Measurements from ENCODE around the gene PLAU. TPM values are rescaled to one million over a fixed set of nuclear protein-coding genes. Genes with fewer than 3 reads are reported as not detected.
"Not testable (repeated sequence)": the region's sequence is repeated elsewhere in the genome, so short reads cannot be mapped to it uniquely, and the experiment has no call there.

The PLAU gene
- total and polyA plus RNA-seq, 2 donors (not counting 3 experiments of a cell fraction or from before 2014, with no cell fraction given): 23.6 to 34.9 TPM

DNA sequence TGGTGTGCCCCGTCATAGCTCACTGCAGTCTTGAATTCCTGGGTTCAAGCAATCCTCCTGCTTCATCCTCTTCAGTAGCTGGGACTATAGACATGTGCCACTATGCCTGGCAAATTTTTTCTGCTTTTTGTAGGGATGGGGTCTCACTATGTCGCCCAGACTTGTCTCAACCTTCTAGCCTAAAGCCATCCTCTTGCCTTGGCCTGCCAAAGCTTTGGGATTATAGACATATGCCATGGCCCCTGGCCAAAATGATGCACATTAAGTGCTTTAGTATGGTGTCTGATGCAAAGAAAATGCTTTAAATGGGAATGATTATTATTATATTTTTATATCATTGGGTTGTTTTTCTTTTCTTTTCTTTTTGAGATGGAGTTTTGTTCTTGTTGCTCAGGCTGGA lies 53.8 kb downstream of the PLAU start:
- BruUV-seq (replicated peaks): no TSS peak
- Histone ChIP-seq H3K4me2 (ENCODE audit: insufficient read depth, low read length) (no peak overlapping the region), H3K4me3 (replicated peaks in 1 of 3; ENCODE audit: insufficient read depth in 1 of 3, low read depth in 1 of 3, low read length in 3 of 3) (no peak overlapping the region), H3K27ac (ENCODE audit: insufficient read depth, low read depth, low read length) (no peak overlapping the region), H3K9me3 (replicated peaks; ENCODE audit: control insufficient read depth, insufficient read depth, low read length) (no peaks in the 10 kb centered on the region), H3K36me3 (ENCODE audit: control insufficient read depth in 2 of 2, extremely low read depth in 1 of 2, insufficient read depth in 2 of 2, low read length in 2 of 2) (no peaks in the 10 kb centered on the region), H3K4me1 (ENCODE audit: control insufficient read depth, extremely low read depth, insufficient read depth, low read length) (peaks cover 28% of the 10 kb centered on the region), H3K27me3 (ENCODE audit: control insufficient read depth in 2 of 2, insufficient read depth in 2 of 2, low read length in 2 of 2) (no peaks in the 10 kb centered on the region), H3K9ac (replicated peaks; ENCODE audit: extremely low read depth, insufficient read depth, low read length) (no peak overlapping the region), H3K9me1 (replicated peaks; ENCODE audit: control insufficient read depth, extremely low read depth, insufficient read depth, low read length) (no peaks in the 10 kb centered on the region), H2AFZ (ENCODE audit: low read depth, low read length) (no peak overlapping the region), H3K79me2 (ENCODE audit: control insufficient read depth, insufficient read depth, low read length) (no peaks in the 10 kb centered on the region), H4K20me1 (replicated peaks; ENCODE audit: control insufficient read depth, extremely low read depth, insufficient read depth, low read length) (no peaks in the 10 kb centered on the region)
- FAIRE-seq (no peak), DNase-seq (ENCODE audit: low read depth, low spot score) (no peak)
- no peak for TF ChIP-seq MYC (IDR thresholded peaks at IDR 0.05; ENCODE audit: low read depth, low read length)
- TF ChIP-seq, protein P1, sequence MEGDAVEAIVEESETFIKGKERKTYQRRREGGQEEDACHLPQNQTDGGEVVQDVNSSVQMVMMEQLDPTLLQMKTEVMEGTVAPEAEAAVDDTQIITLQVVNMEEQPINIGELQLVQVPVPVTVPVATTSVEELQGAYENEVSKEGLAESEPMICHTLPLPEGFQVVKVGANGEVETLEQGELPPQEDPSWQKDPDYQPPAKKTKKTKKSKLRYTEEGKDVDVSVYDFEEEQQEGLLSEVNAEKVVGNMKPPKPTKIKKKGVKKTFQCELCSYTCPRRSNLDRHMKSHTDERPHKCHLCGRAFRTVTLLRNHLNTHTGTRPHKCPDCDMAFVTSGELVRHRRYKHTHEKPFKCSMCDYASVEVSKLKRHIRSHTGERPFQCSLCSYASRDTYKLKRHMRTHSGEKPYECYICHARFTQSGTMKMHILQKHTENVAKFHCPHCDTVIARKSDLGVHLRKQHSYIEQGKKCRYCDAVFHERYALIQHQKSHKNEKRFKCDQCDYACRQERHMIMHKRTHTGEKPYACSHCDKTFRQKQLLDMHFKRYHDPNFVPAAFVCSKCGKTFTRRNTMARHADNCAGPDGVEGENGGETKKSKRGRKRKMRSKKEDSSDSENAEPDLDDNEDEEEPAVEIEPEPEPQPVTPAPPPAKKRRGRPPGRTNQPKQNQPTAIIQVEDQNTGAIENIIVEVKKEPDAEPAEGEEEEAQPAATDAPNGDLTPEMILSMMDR (IDR thresholded peaks at IDR 0.05; ENCODE audit: extremely low read depth in 1 of 2, insufficient read depth in 1 of 2, low read depth in 1 of 2, low read length in 2 of 2): no peak
- TF ChIP-seq POLR2A (IDR thresholded peaks at IDR 0.05; ENCODE audit: low read depth, low read length): no peak
- TF ChIP-seq JUN (IDR thresholded peaks at IDR 0.05; ENCODE audit: borderline replicate concordance, insufficient read depth, insufficient read length, low read depth): no peak
- TF ChIP-seq GATA2 (IDR thresholded peaks at IDR 0.05; ENCODE audit: insufficient read depth, insufficient read length, low read depth, low read length): no peak
- no peak for TF ChIP-seq POLR2AphosphoS5 (IDR thresholded peaks at IDR 0.05; ENCODE audit: insufficient read depth, low read depth, low read length)
- TF ChIP-seq EZH2 (IDR thresholded peaks at IDR 0.05; ENCODE audit: borderline replicate concordance, low read depth, low read length, severe bottlenecking): no peak
- TF ChIP-seq FOS (IDR thresholded peaks at IDR 0.05; ENCODE audit: borderline replicate concordance, insufficient read depth, low read length): no peak
- TF ChIP-seq, protein P2, sequence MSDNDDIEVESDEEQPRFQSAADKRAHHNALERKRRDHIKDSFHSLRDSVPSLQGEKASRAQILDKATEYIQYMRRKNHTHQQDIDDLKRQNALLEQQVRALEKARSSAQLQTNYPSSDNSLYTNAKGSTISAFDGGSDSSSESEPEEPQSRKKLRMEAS (IDR thresholded peaks at IDR 0.05; ENCODE audit: insufficient read depth, insufficient read length): no peak
- ChIA-PET POLR2A (no interaction called here), CTCF (interaction anchor here (2.5 to 4.9 kb wide), 2 partner anchors 7 to 78 kb away, joined by 11 to 32 read pairs; no protein-coding TSS in a partner anchor)
- intact Hi-C loops (cut with micrococcal nuclease): no loop called here
- dilution Hi-C loops (cut with MboI; ENCODE audit: extremely low pct_ligation_motif_present, low sequenced_read_pairs): no loop called here

DNA sequence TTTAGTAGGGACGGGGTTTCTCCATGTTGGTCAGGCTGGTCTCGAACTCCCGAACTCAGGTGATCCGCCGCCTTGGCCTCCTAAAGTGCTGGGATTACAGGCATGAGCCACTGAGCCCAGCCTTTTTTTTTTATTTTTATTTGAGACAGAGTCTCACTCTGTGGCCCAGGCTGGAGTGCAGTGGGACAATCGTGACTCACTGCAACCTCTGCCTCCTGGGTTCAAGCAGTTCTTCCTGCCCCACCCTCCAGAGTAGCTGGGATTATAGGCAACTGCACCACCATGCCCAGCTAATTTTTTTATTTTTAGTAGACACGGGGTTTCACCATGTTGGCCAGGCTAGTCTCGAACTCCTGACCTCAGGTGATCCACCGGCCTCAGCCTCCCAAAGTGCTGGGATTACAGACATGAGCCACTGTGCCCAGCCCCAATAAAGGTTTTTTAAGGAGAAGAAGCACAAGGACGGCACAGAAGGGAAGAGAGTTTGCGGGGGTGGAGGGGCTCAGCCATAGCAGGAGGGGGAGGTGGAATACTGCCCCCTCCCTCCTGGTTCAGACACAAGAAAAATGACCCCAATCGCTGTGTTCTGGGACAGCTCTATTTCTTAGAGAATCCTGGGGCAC lies 54.4 kb downstream of the PLAU start:
- H3K9me3 ChIP-seq (replicated peaks; ENCODE audit: control insufficient read depth, insufficient read depth, low read length); dilution Hi-C loops (cut with MboI; ENCODE audit: extremely low pct_ligation_motif_present, low sequenced_read_pairs); DNase-seq (ENCODE audit: low read depth, low spot score); H3K36me3 ChIP-seq (ENCODE audit: control insufficient read depth in 2 of 2, extremely low read depth in 1 of 2, insufficient read depth in 2 of 2, low read length in 2 of 2); intact Hi-C loops (cut with micrococcal nuclease); H4K20me1 ChIP-seq (replicated peaks; ENCODE audit: control insufficient read depth, extremely low read depth, insufficient read depth, low read length); H3K4me3 ChIP-seq (replicated peaks in 1 of 3; ENCODE audit: insufficient read depth in 1 of 3, low read depth in 1 of 3, low read length in 3 of 3); H3K79me2 ChIP-seq (ENCODE audit: control insufficient read depth, insufficient read depth, low read length); H3K27me3 ChIP-seq (ENCODE audit: control insufficient read depth in 2 of 2, insufficient read depth in 2 of 2, low read length in 2 of 2); FAIRE-seq; H3K9me1 ChIP-seq (replicated peaks; ENCODE audit: control insufficient read depth, extremely low read depth, insufficient read depth, low read length): not testable (repeated sequence)
- TSS peak; percentile 99 for BruUV-seq (replicated peaks)
- H2AFZ ChIP-seq (ENCODE audit: low read depth, low read length): peak overlapping the region; percentile 68
- peak overlapping the region; percentile 62 for H3K9ac ChIP-seq (replicated peaks; ENCODE audit: extremely low read depth, insufficient read depth, low read length)
- peak overlapping the region; percentile 73 for H3K27ac ChIP-seq (ENCODE audit: insufficient read depth, low read depth, low read length)
- H3K4me2 ChIP-seq (ENCODE audit: insufficient read depth, low read length): peak overlapping the region; percentile 62
- POLR2A ChIA-PET: interaction anchor here (0.6 to 1.9 kb wide), 4 partner anchors 9 to 56 kb away, joined by 3 to 22 read pairs (median 4); partner anchors contain the start of gene VCL
- CTCF ChIA-PET: interaction anchor here (1.1 to 4.9 kb wide), 10 partner anchors 8 to 116 kb away, joined by 3 to 32 read pairs (median 4); partner anchors contain the start of gene VCL
- peaks cover 28% of the 10 kb centered on the region for H3K4me1 ChIP-seq (ENCODE audit: control insufficient read depth, extremely low read depth, insufficient read depth, low read length)
